Keratinocyte (primary cell): Measurements from ENCODE around the gene ELOF1. TPM values are rescaled to one million over a fixed set of nuclear protein-coding genes. Genes with fewer than 3 reads are reported as not detected.
"Not testable (repeated sequence)": the region's sequence is repeated elsewhere in the genome, so short reads cannot be mapped to it uniquely, and the experiment has no call there.

Source experiments
- DNase-seq: peaks from one replicate; pipeline ENCODE4 v3.0.0-alpha.2; 2011; ENCODE audit warnings: low read depth, missing footprints, low spot score
- FAIRE-seq: peaks from 2 replicates; lab custom pipeline; 2011; peaks lifted over from hg19 to GRCh38; lab: Jason Lieb, UNC
- H2AFZ ChIP-seq: 2 replicates; pipeline ENCODE4 v1.6.0; 2012; ENCODE audit warnings: low read length, control low read depth, inconsistent platforms; ENCODE audit not compliant: control insufficient read depth
- H3K27ac ChIP-seq: 2 replicates; pipeline ENCODE4 v1.5.1; 2011; ENCODE audit warnings: low read length; ENCODE audit not compliant: control insufficient read depth, insufficient read depth
- H3K27me3 ChIP-seq: 3 replicates; pipeline ENCODE4 v1.6.0; 2011; ENCODE audit warnings: low read length; ENCODE audit not compliant: control insufficient read depth, insufficient read depth; ENCODE audit errors: extremely low read depth
- H3K36me3 ChIP-seq, 2 experiments: 2 replicates in 1 of 2; 3 replicates in 1 of 2; pipeline ENCODE4 v1.5.1; 2011; ENCODE audit warnings: low read length in 2 of 2, mild to moderate bottlenecking in 1 of 2; ENCODE audit not compliant: control insufficient read depth in 2 of 2, insufficient read depth in 2 of 2; ENCODE audit errors: extremely low read depth in 1 of 2
- H3K4me1 ChIP-seq: 3 replicates; pipeline ENCODE4 v1.5.1; 2011; ENCODE audit warnings: low read length; ENCODE audit not compliant: control insufficient read depth, insufficient read depth; ENCODE audit errors: extremely low read depth
- H3K4me2 ChIP-seq: 3 replicates; pipeline ENCODE4 v1.6.0; 2011; ENCODE audit warnings: low read depth, low read length; ENCODE audit not compliant: control insufficient read depth, insufficient read depth; ENCODE audit errors: extremely low read depth
- H3K4me3 ChIP-seq, 3 experiments: fragments of 200-600 bp in 1 of 3; sonication (generic) in 1 of 3; 2 replicates in 2 of 3; 3 replicates in 1 of 3; pipeline ENCODE4 v1.5.1; 2011 to 2016; ENCODE audit warnings: low read length in 3 of 3, mild to moderate bottlenecking in 3 of 3, control low read depth in 2 of 3, inconsistent platforms in 1 of 3, low read depth in 1 of 3, mixed read lengths in 1 of 3, mixed run types in 1 of 3, moderate library complexity in 1 of 3; ENCODE audit not compliant: control insufficient read depth in 2 of 3, insufficient read depth in 2 of 3; ENCODE audit errors: extremely low read depth in 1 of 3
- H3K79me2 ChIP-seq: 2 replicates; pipeline ENCODE4 v1.6.0; 2012; ENCODE audit warnings: low read length; ENCODE audit not compliant: control insufficient read depth, insufficient read depth
- H3K9ac ChIP-seq: 3 replicates; pipeline ENCODE4 v1.6.0; 2011; ENCODE audit warnings: low read length; ENCODE audit not compliant: control insufficient read depth, insufficient read depth; ENCODE audit errors: extremely low read depth
- H3K9me1 ChIP-seq: 3 replicates; pipeline ENCODE4 v1.6.0; 2011; ENCODE audit warnings: low read length; ENCODE audit not compliant: control insufficient read depth, insufficient read depth; ENCODE audit errors: extremely low read depth
- H3K9me3 ChIP-seq: 2 replicates; pipeline ENCODE4 v1.5.1; 2012; ENCODE audit warnings: low read depth, low read length; ENCODE audit not compliant: control insufficient read depth
- H4K20me1 ChIP-seq: 3 replicates; pipeline ENCODE4 v1.6.0; 2011; ENCODE audit warnings: low read length; ENCODE audit not compliant: control insufficient read depth, insufficient read depth; ENCODE audit errors: extremely low read depth
- CTCF ChIP-seq, 3 experiments: IDR thresholded peaks in 1 of 3; conservative IDR thresholded peaks in 1 of 3; optimal IDR thresholded peaks in 1 of 3; 2 replicates in 2 of 3; 3 replicates in 1 of 3; pipeline versions ENCODE3 to v1.5.1; 2011; ENCODE audit warnings: low read length in 3 of 3, mild to moderate bottlenecking in 3 of 3, moderate library complexity in 2 of 3, control low read depth in 1 of 3, inconsistent platforms in 1 of 3; ENCODE audit not compliant: insufficient read depth in 2 of 3; ENCODE audit errors: extremely low read depth in 1 of 3
- EZH2 ChIP-seq: IDR thresholded peaks from one replicate; pipeline ENCODE4 v1.6.1; 2012; ENCODE audit warnings: inconsistent platforms, mild to moderate bottlenecking, low read length, moderate library complexity
- dilution Hi-C: fragments of 300-500 bp; cut with MboI; formaldehyde crosslinking; loops from one replicate; pipeline ENCODE4 v1.7.0; 2020; ENCODE audit warnings: low sequenced_read_pairs; ENCODE audit not compliant: extremely low pct_ligation_motif_present
- polyA plus RNA-seq, 5 experiments: library from polyadenylated mRNA; depleted of rRNA in 3 of 5; stranded (reverse) in 3 of 5; stranded (forward) in 1 of 5; unstranded in 1 of 5; fragments of >200 nt; gene quantifications; 1 replicate in 1 of 5; 2 replicates in 3 of 5; 3 replicates in 1 of 5; pipeline versions ENCODE4 v1.2.1 to v1.2.3, GENCODE V29; 2011 to 2012; ENCODE audit warnings: missing spikeins in 2 of 5, low read depth in 1 of 5, low replicate concordance in 1 of 5

ELOF1 gene
- polyA plus RNA-seq, 1 donor (not counting 4 experiments of a cell fraction or from before 2014, with no cell fraction given) = 45.3 TPM

- dilution Hi-C loops = no loop called here
- H3K4me2 ChIP-seq = no peak overlapping the region
- H3K79me2 ChIP-seq = no peaks in the 10 kb centered on the region
- DNase-seq = no peak
- H3K27ac ChIP-seq = no peak overlapping the region
- H3K9me1 ChIP-seq = no peaks in the 10 kb centered on the region
- H3K36me3 ChIP-seq = no peaks in the 10 kb centered on the region
- TF ChIP-seq CTCF (optimal IDR thresholded peaks at IDR 0.05 in 1 of 3, IDR thresholded peaks at IDR 0.05 in 1 of 3, conservative IDR thresholded peaks at IDR 0.05 in 1 of 3; ENCODE audit: extremely low read depth in 1 of 3, insufficient read depth in 2 of 3, low read length in 3 of 3) (no peak), EZH2 (no peak)
- no peaks in the 10 kb centered on the region for H3K4me1 ChIP-seq
- no peak overlapping the region for H3K9ac ChIP-seq
- no peaks in the 10 kb centered on the region for H4K20me1 ChIP-seq
- FAIRE-seq = no peak
- no peak overlapping the region for H2AFZ ChIP-seq
- H3K9me3 ChIP-seq = no peaks in the 10 kb centered on the region
- no peak overlapping the region for H3K4me3 ChIP-seq
- no peaks in the 10 kb centered on the region for H3K27me3 ChIP-seq
Measured at GRCh38 chr19:11570039-11570462, 11.0 kb upstream of the ELOF1 start.

DNA sequence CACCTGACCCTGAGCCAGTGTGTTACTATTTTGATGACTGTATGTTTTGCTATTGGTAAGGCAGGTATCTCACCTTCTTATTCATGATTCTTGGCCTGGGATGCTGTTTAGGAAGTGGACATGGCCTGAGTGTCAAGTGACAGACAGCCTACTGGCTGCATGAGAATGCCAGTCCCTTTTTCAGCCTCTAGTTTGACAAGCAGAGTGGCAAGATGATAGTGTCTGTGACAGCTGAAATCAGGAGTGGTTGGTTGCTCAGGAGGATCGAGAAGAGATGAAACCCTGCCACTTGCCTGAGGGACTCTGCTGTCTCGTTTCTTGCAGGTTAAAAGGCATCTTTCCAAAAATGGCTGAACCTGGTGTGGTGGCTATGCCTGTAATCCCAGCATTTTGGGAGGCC, 7.1 kb upstream of the ELOF1 start:
- Histone ChIP-seq H3K9me3 (no peaks in the 10 kb centered on the region), H3K4me3 (no peak overlapping the region), H4K20me1 (no peaks in the 10 kb centered on the region), H3K9me1 (no peaks in the 10 kb centered on the region), H3K79me2 (no peaks in the 10 kb centered on the region), H3K9ac (no peak overlapping the region), H3K27ac (no peak overlapping the region), H3K4me1 (no peaks in the 10 kb centered on the region), H2AFZ (no peak overlapping the region), H3K27me3 (no peaks in the 10 kb centered on the region), H3K36me3 (no peaks in the 10 kb centered on the region), H3K4me2 (no peak overlapping the region)
- dilution Hi-C loops = no loop called here
- no peak for DNase-seq
- TF ChIP-seq CTCF (optimal IDR thresholded peaks at IDR 0.05 in 1 of 3, IDR thresholded peaks at IDR 0.05 in 1 of 3, conservative IDR thresholded peaks at IDR 0.05 in 1 of 3; ENCODE audit: extremely low read depth in 1 of 3, insufficient read depth in 2 of 3, low read length in 3 of 3) (no peak), EZH2 (no peak)
- FAIRE-seq = no peak

DNA sequence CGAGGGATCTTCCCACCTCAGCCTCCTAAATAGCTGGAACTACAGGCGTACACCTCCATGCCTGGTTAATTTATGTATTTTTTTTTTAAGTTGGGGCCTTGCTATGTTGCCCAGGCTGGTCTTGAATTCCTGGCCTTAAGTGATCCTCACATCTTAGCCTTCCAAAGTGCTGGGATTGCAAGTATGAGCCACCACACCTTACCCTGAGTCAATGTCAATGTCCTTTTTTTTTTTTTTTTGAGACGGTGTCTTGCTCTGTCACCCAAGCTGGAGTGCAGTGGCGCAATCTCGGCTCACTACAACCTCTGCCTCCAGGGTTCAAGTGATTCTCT, 6.6 kb upstream of the ELOF1 start:
- H3K27ac ChIP-seq, H3K36me3 ChIP-seq, H3K9me1 ChIP-seq, H3K9ac ChIP-seq, H3K79me2 ChIP-seq, H3K4me2 ChIP-seq, H3K4me3 ChIP-seq, H3K27me3 ChIP-seq, H3K9me3 ChIP-seq, FAIRE-seq, DNase-seq, dilution Hi-C loops, H3K4me1 ChIP-seq, H4K20me1 ChIP-seq, H2AFZ ChIP-seq: not testable (repeated sequence)

DNA sequence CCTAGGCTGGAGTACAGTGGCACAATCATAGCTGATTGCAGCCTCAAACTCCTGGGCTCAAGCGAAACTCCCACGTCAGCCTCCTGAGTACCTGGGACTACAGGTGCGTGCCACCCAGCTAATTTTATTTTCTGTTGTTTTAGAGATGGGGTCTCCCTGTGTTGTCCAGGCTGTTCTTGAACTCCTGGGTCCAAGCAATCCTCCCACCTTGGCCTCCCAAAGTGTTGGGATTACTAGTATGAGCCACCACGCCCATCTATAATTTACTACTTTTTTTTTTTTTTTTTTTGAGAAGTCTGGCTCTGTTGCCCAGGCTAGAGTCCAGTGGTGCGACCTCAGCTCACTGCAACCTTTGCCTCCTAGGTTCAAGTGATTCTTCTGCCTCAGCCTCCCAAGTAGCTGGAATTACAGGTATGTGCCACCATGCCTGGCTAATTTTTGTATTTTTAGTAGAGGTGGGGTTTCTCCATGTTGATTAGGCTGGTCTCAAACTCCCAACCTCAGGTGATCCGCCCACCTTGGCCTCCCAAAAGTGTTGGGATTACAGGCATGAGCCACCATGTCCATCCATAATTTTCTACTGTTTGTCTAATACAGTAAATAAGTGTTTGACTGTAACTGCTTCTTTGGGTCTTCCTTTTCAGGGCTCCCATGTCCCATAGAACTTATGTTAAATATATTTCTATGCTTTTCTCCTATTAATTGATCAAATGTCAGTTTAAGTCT, 5.2 kb upstream of the ELOF1 start:
- H2AFZ ChIP-seq, dilution Hi-C loops, H3K9me1 ChIP-seq, H3K4me2 ChIP-seq, DNase-seq, H3K79me2 ChIP-seq, H3K27ac ChIP-seq, H3K9me3 ChIP-seq, H3K4me1 ChIP-seq, H3K27me3 ChIP-seq, H3K9ac ChIP-seq, FAIRE-seq, H3K4me3 ChIP-seq, H3K36me3 ChIP-seq, H4K20me1 ChIP-seq: not testable (repeated sequence)
